ENCODE measurements around the gene ANK2. TPM values are rescaled to one million over a fixed set of nuclear protein-coding genes. Genes with fewer than 3 reads are reported as not detected.

ANK2 gene
- total RNA-seq, 1 experiment from 2014 or later, result 5.6 TPM

- intact Hi-C loops (cut with micrococcal nuclease), result no loop called here
- no TSS peak for BruUV-seq (replicated peaks)
- H3K27me3 ChIP-seq (ENCODE audit: insufficient read depth, low read length), result peaks cover 23% of the 10 kb centered on the region
- no peaks in the 10 kb centered on the region for H3K79me2 ChIP-seq (ENCODE audit: insufficient read depth, low read length)
- no peaks in the 10 kb centered on the region for H3K9me3 ChIP-seq (ENCODE audit: control insufficient read depth in 1 of 2, insufficient read depth in 1 of 2, low read depth in 1 of 2, low read length in 2 of 2)
- no peak overlapping the region for H3K4me2 ChIP-seq (ENCODE audit: low read length)
- ATAC-seq (no peak), DNase-seq (ENCODE audit: low read depth, low spot score) (no peak)
- H2AFZ ChIP-seq (ENCODE audit: low read depth, low read length, poor library complexity, severe bottlenecking), result no peak overlapping the region
- TF ChIP-seq ZNF274 (IDR thresholded peaks at IDR 0.05; ENCODE audit: low read depth, low read length) (no peak), REST (IDR thresholded peaks at IDR 0.05; ENCODE audit: low read depth) (no peak), CTCF (IDR thresholded peaks at IDR 0.05 in 2 of 3, conservative IDR thresholded peaks at IDR 0.05 in 1 of 3; ENCODE audit: borderline replicate concordance in 1 of 3, insufficient read depth in 1 of 3, low read depth in 2 of 3, low read length in 2 of 3) (peak in 2 of 3 experiments; percentile 19 to 39; a peak in 3 of 6 replicates), MAX (IDR thresholded peaks at IDR 0.05) (no peak), SIN3A (IDR thresholded peaks at IDR 0.05; ENCODE audit: low read depth) (no peak), JUND (IDR thresholded peaks at IDR 0.05) (no peak), FOSL1 (IDR thresholded peaks at IDR 0.05; ENCODE audit: low read depth) (no peak), RAD21 (IDR thresholded peaks at IDR 0.05; ENCODE audit: low read depth) (peak; percentile 42; the same call in 1 of the 2 replicates), SP1 (IDR thresholded peaks at IDR 0.05; ENCODE audit: low read depth) (no peak)
- H4K20me1 ChIP-seq (ENCODE audit: insufficient read depth), result no peaks in the 10 kb centered on the region
- ChIA-PET RAD21 (ENCODE audit: low non-redundant PET in 1 of 2, low total read pairs in 2 of 2, uncharacterized antibody in 2 of 2, unreplicated experiment in 2 of 2) (no interaction called here), POLR2A (no interaction called here), CTCF (no interaction called here)
- peaks cover 13 to 22% of the 10 kb centered on the region in 2 experiments for H3K4me1 ChIP-seq (ENCODE audit: control insufficient read depth in 1 of 2, insufficient read depth in 2 of 2, low read length in 2 of 2)
- H3K36me3 ChIP-seq (ENCODE audit: control insufficient read depth in 1 of 2, insufficient read depth in 2 of 2, low read length in 2 of 2), result no peaks in the 10 kb centered on the region
- H3K4me3 ChIP-seq (replicated peaks in 1 of 2; ENCODE audit: low read depth in 1 of 2, low read length in 2 of 2), result no peak overlapping the region
- no peak overlapping the region for H3K9ac ChIP-seq (ENCODE audit: low read length)
- H3K27ac ChIP-seq (ENCODE audit: low read depth, low read length), result no peak overlapping the region
- no peaks in the 10 kb centered on the region for H3K9me2 ChIP-seq (ENCODE audit: insufficient read depth)
Measured at GRCh38 chr4:113358784-113359183, 309.3 kb downstream of the ANK2 start.
